ENCODE data around the gene AEBP1.

DNA sequence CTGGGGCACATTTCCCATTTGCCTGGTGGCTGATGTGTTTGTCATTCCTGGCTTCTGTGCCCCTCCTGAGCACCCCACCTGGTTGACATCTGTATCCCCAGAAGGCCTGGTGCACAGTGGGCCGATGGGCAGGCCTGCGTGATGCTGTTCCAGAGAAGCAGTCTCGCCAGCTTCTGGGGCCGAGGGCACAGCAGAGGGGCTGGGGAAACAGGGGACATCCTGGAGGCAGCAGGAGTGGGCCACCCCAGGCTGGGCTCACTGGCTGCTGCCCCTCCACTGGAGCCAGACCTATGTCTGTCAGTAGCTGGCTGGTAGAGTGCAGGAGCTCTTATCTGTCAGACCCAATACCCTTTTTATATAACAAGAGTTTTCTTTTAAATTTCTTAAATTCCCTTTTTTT lies 37.9 kb downstream of the AEBP1 start:
- TF ChIP-seq, protein P1, sequence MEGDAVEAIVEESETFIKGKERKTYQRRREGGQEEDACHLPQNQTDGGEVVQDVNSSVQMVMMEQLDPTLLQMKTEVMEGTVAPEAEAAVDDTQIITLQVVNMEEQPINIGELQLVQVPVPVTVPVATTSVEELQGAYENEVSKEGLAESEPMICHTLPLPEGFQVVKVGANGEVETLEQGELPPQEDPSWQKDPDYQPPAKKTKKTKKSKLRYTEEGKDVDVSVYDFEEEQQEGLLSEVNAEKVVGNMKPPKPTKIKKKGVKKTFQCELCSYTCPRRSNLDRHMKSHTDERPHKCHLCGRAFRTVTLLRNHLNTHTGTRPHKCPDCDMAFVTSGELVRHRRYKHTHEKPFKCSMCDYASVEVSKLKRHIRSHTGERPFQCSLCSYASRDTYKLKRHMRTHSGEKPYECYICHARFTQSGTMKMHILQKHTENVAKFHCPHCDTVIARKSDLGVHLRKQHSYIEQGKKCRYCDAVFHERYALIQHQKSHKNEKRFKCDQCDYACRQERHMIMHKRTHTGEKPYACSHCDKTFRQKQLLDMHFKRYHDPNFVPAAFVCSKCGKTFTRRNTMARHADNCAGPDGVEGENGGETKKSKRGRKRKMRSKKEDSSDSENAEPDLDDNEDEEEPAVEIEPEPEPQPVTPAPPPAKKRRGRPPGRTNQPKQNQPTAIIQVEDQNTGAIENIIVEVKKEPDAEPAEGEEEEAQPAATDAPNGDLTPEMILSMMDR (IDR thresholded peaks at IDR 0.05; ENCODE audit: insufficient read depth, low read length) = no peak
- no peak for TF ChIP-seq POLR2AphosphoS5 (IDR thresholded peaks at IDR 0.05; ENCODE audit: low read depth)
- no peak for TF ChIP-seq REST (IDR thresholded peaks at IDR 0.05; ENCODE audit: insufficient replicate concordance, low read depth)
- TF ChIP-seq SPI1 (IDR thresholded peaks at IDR 0.05; ENCODE audit: borderline replicate concordance, low read depth) = no peak

Measured in HL-60 (cell line).